Psoas muscle (tissue), 8 donors: ENCODE data around the gene HKDC1. TPM values are rescaled to one million over a fixed set of nuclear protein-coding genes. Genes with fewer than 3 reads are reported as not detected.

ENCODE experiments used
- ATAC-seq, 4 donors: fragments of 200-7000 bp; cut with Tn5 transposase; one replicate each; pipeline ENCODE4 v1.9.1; 2020; ENCODE audit warnings: moderate library complexity in 3 of 4, mild to moderate bottlenecking in 2 of 4
- DNase-seq, 2 donors: peaks; one replicate each; pipeline ENCODE4 v3.0.0-alpha.2; 2020
- H3K27ac ChIP-seq: fragments of 200-600 bp; one replicate; pipeline ENCODE4 v1.8.0; 2022
- H3K27me3 ChIP-seq, 3 donors: fragments of 200-600 bp in 1 of 3; one replicate each; pipeline versions ENCODE4 v1.6.1 to v1.8.0; 2013 to 2022; ENCODE audit warnings: low read length in 2 of 3, mild to moderate bottlenecking in 2 of 3, moderate library complexity in 1 of 3; ENCODE audit not compliant: insufficient read depth in 3 of 3
- H3K36me3 ChIP-seq, 2 donors: fragments of 200-600 bp in 1 of 2; one replicate each; pipeline versions ENCODE4 v1.6.1 to v1.8.0; 2013 to 2022; ENCODE audit warnings: low read depth in 1 of 2, mild to moderate bottlenecking in 1 of 2, moderate library complexity in 1 of 2; ENCODE audit not compliant: insufficient read depth in 1 of 2
- H3K4me1 ChIP-seq: fragments of 200-600 bp; one replicate; pipeline ENCODE4 v1.8.0; 2022
- H3K4me3 ChIP-seq: fragments of 200-600 bp; one replicate; pipeline ENCODE4 v1.8.0; 2022; ENCODE audit warnings: mild to moderate bottlenecking
- H3K9me3 ChIP-seq: fragments of 200-600 bp; one replicate; pipeline ENCODE4 v1.8.0; 2022
- WGBS, 3 donors: extraction: QIAGEN DNeasy Blood & Tissue Kit; methylation state at CpG; one replicate each; pipeline versions ENCODE4 v1.1.6 to v1.1.7; 2013; 5-methylcytosine and 5-hydroxymethylcytosine counted together
- intact Hi-C, 2 donors: fragments of 100-400 bp; cut with DNase I; formaldehyde crosslinking; loops; one replicate each; pipeline versions ENCODE4 v1.11.0 to v1.14.2; 2022
- polyA plus RNA-seq, 3 donors: library from polyadenylated mRNA; stranded (reverse); fragments of 200-250 nt; gene quantifications; one replicate each; pipeline ENCODE4 v1.2.3, GENCODE V29; 2013
- total RNA-seq, 4 donors: library from RNA; stranded (reverse); fragmentation: NEBNext Ultra II Directional in 2 of 4; extraction: Animal tissue kit (Norgen Biotek cat#: 25700) in 2 of 4; gene quantifications; one replicate each; pipeline versions ENCODE4 v1.2.1 to v1.2.4, GENCODE V29; 2021 to 2023
- TF ChIP-seq, protein P1 (sequence below): fragments of 200-600 bp; IDR thresholded peaks from one replicate; pipeline ENCODE4 v1.8.0; 2022; ENCODE audit warnings: antibody characterized with exemption
- donor health status: healthy with polysubstance abuse.
- donor health status: DM: no; HTN: no; CAD: no; lungs with moderate emphysema.
- donor health status: Bipolar disorder and iron deficiency.
- donor health status: healthy.
- donor health status: DM: yes; HTN: yes; CAD: no.
- donor health status: DM: no; HTN: no; CAD: no.
- donor health status: DM: no; HTN: no; CAD: no.
- donor health status: DM: yes; HTN: yes; CAD: no.

The HKDC1 gene
- total and polyA plus RNA-seq, 7 donors = 0.03 TPM; not detected in 5

DNA sequence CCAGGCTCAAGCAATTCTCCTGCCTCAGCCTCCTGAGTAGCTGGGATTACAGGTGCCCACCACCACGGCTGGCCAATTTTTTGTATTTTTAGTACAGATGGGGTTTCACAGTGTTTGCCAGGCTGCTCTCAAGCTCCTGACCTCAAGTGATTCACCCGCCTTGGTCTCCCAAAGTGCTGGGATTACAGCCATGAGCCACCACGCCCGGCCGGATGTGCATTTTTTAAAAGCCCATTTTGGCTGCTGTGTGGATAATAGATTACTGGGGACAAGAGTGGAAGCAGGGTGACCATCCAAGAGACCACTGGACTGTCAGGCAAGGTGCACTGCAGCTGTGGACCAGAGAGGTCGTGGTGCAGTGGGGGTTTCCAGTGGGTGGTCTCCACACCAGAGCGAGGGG, 21.4 kb downstream of the HKDC1 start:
- intact Hi-C loops = no loop called here
- Histone ChIP-seq H3K4me1 (peaks cover 5% of the 10 kb centered on the region), H3K36me3 (no peaks in the 10 kb centered on the region), H3K4me3 (no peak overlapping the region), H3K9me3 (no peaks in the 10 kb centered on the region), H3K27ac (no peak overlapping the region), H3K27me3 (no peaks in the 10 kb centered on the region)
- TF ChIP-seq, protein P1, sequence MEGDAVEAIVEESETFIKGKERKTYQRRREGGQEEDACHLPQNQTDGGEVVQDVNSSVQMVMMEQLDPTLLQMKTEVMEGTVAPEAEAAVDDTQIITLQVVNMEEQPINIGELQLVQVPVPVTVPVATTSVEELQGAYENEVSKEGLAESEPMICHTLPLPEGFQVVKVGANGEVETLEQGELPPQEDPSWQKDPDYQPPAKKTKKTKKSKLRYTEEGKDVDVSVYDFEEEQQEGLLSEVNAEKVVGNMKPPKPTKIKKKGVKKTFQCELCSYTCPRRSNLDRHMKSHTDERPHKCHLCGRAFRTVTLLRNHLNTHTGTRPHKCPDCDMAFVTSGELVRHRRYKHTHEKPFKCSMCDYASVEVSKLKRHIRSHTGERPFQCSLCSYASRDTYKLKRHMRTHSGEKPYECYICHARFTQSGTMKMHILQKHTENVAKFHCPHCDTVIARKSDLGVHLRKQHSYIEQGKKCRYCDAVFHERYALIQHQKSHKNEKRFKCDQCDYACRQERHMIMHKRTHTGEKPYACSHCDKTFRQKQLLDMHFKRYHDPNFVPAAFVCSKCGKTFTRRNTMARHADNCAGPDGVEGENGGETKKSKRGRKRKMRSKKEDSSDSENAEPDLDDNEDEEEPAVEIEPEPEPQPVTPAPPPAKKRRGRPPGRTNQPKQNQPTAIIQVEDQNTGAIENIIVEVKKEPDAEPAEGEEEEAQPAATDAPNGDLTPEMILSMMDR = no peak
- WGBS, 3 donors = 58 to 68% (median 59%) methylated on average over 7 of the region's 7 CpGs
- no peak for DNase-seq
- no peak for ATAC-seq

DNA sequence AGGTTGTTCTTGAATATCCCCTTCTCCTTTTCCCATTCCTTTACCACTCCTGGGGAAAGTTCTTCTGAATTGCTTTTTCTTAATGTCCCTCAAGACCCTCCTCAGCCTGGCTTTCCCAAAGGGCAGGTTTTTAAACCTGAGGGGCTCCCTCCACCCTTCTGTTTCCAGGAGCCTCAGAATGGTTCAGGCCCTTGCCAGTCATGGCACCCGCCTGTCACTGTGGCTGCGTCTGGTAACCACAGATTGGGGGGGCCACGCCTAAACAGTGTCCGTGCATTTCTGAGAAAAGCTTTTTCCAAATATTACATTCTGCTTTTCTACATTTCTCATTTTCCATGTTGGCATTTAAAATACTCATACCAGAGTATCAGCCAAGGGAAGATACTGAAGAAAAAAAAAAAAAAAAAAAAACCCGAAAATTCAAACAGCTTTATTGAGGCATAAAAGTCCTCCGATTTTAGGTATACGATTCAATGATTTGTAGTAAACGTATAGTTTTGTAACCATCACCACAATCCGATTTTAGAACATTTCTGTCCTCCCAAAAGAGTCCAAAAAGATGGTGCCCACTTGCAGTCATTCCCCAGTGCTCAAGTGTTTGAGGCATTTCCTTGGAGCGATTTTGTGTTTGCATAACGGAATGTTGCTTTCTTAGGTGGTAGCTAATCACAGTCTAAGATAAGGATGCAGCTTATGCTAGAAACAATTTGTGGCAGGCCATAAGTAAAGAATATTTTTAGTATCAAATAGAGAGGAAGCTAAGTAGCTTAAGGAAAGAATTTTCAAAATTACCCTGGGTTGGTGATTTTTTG, 22.1 kb downstream of the HKDC1 start:
- intact Hi-C loops = no loop called here
- peaks cover 5% of the 10 kb centered on the region for H3K4me1 ChIP-seq
- WGBS, 3 donors = 84 to 89% (median 89%) methylated on average over 11 of the region's 11 CpGs

DNA sequence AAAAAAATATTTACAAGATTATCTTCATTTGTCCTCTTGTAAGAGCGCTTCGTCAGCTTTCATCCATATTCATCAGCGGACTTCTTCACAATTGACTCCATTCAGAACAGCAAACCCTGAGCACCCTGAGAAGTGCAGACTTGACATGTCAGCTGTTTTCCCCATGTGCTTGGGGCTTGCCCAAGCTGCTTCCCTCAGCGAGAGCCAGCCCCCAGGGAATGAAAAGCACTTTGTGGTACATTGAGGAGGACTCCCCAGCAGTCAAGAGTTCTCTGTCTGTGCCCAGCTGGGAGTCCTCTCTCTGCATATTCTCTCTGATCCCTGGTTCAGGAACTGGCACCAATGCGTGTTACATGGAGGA, 22.7 kb downstream of the HKDC1 start:
- no peak overlapping the region for H3K4me3 ChIP-seq
- H3K27ac ChIP-seq = no peak overlapping the region
- ATAC-seq (no peak), DNase-seq (no peak)
- intact Hi-C loops = no loop called here
- TF ChIP-seq, protein P1 = no peak
- H3K4me1 ChIP-seq = peaks cover 3% of the 10 kb centered on the region
- 64 to 82% (median 75%) methylated on average over 5 of the region's 5 CpGs for WGBS, 3 donors
- H3K9me3 ChIP-seq = no peaks in the 10 kb centered on the region
- no peaks in the 10 kb centered on the region for H3K36me3 ChIP-seq
- no peaks in the 10 kb centered on the region for H3K27me3 ChIP-seq

More for the DNA sequence above, 22.1 kb downstream of the HKDC1 start:
- H3K4me3 ChIP-seq = no peak overlapping the region
- TF ChIP-seq, protein P1 = no peak
- ATAC-seq = no peak
- H3K9me3 ChIP-seq = no peaks in the 10 kb centered on the region
- no peaks in the 10 kb centered on the region for H3K36me3 ChIP-seq
- no peak overlapping the region for H3K27ac ChIP-seq
- H3K27me3 ChIP-seq = no peaks in the 10 kb centered on the region
- no peak for DNase-seq

DNA sequence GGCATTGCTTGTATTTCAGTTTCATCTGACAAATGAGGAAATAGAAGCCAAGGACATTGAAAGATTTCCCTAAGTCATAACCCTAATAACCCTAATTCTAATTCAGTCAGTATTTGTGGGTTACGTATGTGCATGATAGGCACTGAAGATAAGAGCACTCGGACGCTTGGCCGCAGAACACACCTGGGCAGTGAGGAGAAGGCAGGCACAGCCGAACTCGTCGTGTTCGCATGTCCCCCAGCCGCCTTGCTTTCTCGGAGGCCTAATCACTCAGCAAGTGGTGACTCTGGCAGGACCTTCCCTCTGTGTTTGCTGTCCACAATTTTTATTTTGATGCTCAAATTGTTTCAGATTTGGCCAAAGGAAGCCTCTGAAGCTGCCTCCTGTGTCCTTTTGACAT, 23.7 kb downstream of the HKDC1 start:
- Histone ChIP-seq H3K4me3 (no peak overlapping the region), H3K27me3 (no peaks in the 10 kb centered on the region), H3K4me1 (no peaks in the 10 kb centered on the region), H3K36me3 (no peaks in the 10 kb centered on the region), H3K27ac (no peak overlapping the region), H3K9me3 (no peaks in the 10 kb centered on the region)
- intact Hi-C loops = no loop called here
- no peak for DNase-seq
- no peak for ATAC-seq
- WGBS, 3 donors = 90 to 95% (median 95%) methylated on average over 10 of the region's 10 CpGs
- TF ChIP-seq, protein P1 = no peak

DNA sequence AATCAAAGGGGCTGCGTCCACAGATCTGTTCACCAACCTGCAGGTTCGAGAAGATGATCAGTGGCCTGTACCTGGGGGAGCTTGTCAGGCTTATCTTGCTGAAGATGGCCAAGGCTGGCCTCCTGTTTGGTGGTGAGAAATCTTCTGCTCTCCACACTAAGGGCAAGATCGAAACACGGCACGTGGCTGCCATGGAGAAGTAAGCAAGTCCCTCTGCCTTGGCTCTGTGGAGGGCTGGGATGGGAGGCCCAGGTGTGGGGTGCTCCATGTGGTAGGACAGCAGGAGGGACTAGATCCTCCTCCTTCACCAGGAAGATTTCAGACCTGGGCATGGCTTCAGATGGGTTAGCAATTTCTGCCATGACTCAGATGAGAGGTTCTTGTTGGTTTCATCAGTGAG, 25.9 kb downstream of the HKDC1 start:
- Histone ChIP-seq H3K9me3 (no peaks in the 10 kb centered on the region), H3K4me1 (no peaks in the 10 kb centered on the region), H3K4me3 (no peak overlapping the region), H3K27ac (no peak overlapping the region), H3K36me3 (no peaks in the 10 kb centered on the region), H3K27me3 (no peaks in the 10 kb centered on the region)
- TF ChIP-seq, protein P1 = no peak
- no peak for ATAC-seq
- 89 to 97% (median 94%) methylated on average over 5 of the region's 5 CpGs for WGBS, 3 donors
- intact Hi-C loops = loop anchor here in 1 of 2 donors (5.0 kb wide), 1 partner anchor 71 kb away; no protein-coding TSS in a partner anchor
- DNase-seq = no peak
